OCI-M2 (cell line): ENCODE data around the gene SPDYE2.
"Not testable (repeated sequence)": the region's sequence is repeated elsewhere in the genome, so short reads cannot be mapped to it uniquely, and the experiment has no call there.

Source experiments
- DNase-seq: peaks from one replicate; lab custom pipeline; 2025; ENCODE audit not compliant: unreplicated experiment; lab: John Stamatoyannopoulos, UW

SPDYE2 gene

GRCh38 chr7:102599699-102600098 is 48.7 kb downstream of the SPDYE2 start:
- DNase-seq = not testable (repeated sequence)

- DNase-seq = not testable (repeated sequence)
These were observed 51.3 kb downstream of the SPDYE2 start for GRCh38 chr7:102602317-102602716.

- not testable (repeated sequence) for DNase-seq
These were observed 53.6 kb downstream of the SPDYE2 start for GRCh38 chr7:102604431-102605145.

DNA sequence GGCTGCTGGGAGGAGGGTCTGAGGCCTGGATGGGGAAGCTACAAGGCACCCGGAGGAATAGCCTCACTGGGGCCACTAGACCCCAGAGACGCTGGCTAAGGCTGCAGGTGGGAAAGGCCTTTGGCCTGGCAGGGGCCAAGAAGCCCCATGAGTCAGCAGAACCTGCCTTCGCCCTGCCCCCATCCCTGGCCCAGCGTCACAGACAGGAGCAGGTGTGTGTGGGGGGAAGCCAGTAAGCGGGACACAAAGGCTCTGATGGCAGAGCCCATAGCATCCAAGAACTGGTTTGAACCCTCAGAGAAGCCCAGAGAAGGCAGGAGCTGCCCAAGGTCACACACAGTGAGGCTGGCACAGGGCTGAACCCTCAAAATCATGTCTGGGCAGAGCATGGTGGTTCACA is 55.8 kb downstream of the SPDYE2 start:
- not testable (repeated sequence) for DNase-seq

DNA sequence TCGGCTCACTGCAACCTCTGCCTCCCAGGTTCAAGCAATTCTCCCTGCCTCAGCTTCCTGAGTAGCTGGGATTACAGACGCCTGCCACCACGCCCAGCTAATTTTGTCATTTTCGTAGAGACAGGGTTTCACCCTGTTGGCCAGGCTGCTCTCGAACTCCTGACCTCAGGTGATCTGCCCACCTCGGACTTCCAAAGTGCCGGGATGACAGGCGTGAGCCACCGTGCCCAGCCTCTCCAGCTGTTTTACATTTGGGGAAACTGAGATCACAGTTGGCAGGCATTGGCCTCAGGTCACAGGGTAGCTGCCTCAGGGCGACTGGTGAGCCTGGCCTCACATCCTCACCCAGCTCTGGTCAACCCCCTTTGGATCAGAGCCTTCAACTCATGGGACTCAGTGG is 58.7 kb downstream of the SPDYE2 start:
- not testable (repeated sequence) for DNase-seq

- DNase-seq = not testable (repeated sequence)
These were observed 59.4 kb downstream of the SPDYE2 start for GRCh38 chr7:102610441-102610840.

- not testable (repeated sequence) for DNase-seq
These were observed 60.1 kb downstream of the SPDYE2 start for GRCh38 chr7:102611013-102611674.

DNA sequence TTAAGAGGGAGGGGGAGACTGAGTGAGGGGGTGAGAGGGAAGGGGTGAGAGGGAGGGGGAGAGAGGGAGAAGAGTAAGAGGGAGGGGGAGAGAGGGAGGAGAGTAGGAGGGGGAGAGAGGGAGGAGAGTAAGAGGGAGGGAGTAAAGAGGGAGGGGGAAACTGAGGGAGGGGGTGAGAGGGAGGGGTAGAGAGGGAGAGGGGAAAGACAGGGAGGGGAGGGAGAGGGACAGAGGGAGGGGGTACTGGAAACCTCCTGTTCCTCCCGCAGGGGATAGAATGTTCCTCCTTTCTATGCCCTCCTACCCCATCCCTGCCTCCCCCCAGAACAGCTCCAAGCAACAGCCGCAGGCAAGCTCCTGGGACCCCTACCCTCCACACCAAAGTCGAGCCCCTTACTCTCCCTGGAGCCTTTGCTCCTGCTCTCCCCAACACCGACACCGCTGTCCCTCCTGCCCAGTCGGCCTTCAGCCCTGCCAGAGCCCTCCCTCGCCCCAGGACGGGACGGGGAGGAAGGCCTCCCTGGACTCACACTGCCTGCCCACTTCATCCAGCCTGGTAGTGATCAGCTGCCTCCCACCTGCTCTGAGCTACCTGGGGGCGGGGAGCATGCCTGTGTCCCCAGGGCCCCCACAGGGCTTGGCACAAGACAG is 60.8 kb downstream of the SPDYE2 start:
- DNase-seq = not testable (repeated sequence)
